Stimulated activated CD4-positive, alpha-beta T cell treated with anti-CD3 and anti-CD28 coated beads, Interleukin-1b, Interleukin-23, amount 100 ng/mL, for 24 hours (primary cell): ENCODE results near the gene COX5A.
"Not testable (repeated sequence)": the region's sequence is repeated elsewhere in the genome, so short reads cannot be mapped to it uniquely, and the experiment has no call there.

Experiments
- DNase-seq, 4 experiments: peaks; one replicate each; pipeline ENCODE4 v3.0.0-alpha.2; 2020; ENCODE audit warnings: low read depth in 4 of 4, low spot score in 1 of 4

COX5A gene

DNA sequence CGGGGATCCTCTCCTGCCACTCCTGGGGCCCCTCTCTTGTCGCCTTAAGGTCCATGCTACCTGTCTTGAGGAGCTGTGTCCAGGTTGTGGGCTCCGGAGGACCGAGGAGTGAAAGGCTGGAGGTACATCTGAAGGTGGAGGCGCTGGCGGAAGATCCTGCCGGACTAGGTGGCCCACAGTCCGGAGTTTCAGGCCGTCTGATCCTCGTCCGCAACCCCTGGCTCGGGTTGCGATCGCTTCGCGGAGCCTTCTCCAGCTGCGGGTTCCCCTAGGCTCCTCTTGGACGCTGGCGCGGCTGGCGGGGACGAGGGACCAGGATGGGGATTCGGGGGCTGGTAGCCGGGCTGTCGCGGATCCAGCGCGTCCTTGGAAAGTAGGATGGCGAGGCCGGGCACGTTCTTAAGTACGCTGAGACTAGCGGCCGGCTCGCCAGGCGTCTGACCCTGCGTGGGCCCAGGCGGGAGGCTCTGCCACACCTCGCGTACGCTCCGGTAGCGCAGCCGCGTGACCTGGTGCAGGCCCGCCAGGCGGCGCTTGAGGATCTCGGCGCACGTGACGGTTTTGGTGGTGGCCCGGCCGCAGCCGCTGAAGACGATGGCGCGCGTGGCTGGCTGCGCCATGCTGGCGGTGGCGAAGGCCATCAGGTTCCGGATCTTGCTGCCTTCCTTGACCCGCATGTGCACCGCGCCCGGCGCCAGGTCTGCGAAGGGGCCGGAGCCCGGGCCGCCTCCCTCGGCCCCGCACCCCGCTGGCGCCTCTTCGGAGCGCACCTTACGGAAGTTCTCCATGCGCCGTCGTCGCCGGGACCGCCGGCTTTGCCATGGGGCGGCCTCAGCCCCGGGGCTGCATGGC, 18.1 kb upstream of the COX5A start:
- peak in 2 of 4 experiments; percentile 58 to 60 for DNase-seq

DNA sequence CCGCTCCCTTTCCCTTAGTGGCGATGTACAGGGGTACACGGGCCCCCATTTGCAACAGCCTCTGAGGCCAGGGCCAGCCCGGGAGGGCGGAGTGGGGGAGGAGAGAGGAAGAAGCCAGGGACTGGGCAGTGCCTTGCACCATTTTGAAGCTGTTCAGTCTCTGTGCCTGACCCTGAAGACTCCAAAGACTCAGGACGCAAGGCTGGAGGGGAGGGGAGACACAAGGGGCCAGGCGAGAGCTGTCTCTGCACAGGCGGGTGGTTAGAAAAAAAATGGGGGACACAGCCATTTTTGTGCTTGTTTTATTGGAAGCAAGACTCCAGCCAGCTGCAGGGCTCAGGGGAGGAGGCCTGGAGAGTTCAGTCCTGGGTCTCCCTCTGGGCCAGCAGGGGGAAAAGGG, 17.1 kb upstream of the COX5A start:
- no peak for DNase-seq

DNA sequence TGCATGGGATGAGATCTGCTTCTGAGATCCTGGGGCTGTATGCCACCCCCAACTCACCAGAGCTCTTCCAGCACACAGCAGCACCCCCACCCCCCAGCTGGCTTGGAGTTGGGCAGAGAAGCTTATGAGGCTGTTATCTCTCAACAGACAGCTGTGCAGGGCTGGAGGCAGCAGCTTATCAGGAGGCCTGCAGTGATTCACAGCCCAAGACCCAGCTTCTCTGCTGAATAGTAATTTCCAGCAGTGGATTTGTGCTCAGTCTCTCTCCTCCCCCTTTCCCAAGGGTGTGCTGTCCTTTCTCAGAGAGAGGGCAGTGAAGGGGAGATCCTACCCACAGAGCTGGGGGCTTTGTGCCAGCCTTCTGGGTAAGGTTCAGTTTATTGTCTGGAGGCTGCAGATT, 16.6 kb upstream of the COX5A start:
- no peak for DNase-seq

DNA sequence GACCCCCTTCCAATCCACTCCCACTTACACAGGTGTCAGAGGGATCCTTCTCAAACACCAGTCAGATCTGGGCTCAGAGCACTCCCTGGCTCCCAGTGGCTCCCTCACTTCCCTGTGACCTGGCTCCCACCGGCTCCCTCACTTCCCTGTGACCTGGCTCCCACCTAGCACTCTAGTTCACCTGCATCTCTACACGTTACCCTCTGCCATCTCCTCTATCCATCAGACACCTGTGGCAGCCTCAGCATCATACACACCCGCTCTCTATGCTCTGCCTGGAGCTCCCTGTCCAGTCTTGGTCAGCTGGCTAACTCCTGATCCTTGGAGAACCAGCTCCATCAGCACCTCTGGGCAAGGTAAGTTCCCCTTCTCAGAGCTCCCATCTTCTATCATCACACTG, 13.1 kb upstream of the COX5A start:
- DNase-seq: no peak

DNA sequence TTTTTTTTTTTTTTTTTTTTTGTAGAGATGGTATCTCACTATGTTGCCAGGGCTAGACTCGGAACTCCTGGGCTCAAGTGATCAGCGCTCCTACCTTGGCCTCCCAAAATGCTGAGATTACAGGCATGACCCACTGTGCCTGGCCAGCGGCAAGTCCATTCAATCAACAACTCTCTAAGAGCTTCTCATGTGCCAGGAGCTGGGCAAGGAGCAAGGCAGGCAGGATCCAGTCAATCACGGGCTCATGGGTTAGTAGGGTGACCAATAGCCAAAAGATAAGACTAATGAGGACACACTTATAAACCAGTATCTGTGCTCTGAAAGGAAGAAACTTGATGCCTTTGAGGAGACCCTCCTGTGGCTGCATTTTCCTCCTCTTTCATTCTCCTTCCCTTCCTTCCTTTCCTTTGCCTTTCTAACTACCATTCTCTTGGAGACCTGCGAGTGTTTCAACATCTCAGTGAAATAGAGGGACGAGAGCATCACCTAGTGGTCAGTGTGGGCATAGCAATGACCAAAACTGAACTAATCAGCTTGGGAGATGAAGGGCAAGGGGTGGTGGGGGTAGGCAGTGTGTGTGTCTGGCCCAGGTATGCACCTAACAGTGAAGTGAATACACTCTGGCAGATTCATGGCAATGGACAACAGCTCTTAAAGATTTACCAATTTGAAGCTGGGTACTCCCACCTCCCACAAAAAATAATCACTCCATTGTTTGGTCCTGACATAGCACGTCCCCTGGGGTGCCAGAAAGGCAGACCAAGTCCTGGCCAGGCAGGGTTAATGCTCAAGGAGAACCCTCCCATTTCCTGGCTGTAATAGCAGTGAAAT, 12.4 kb upstream of the COX5A start:
- DNase-seq: peak; percentile 42 to 69 (median 64)

DNA sequence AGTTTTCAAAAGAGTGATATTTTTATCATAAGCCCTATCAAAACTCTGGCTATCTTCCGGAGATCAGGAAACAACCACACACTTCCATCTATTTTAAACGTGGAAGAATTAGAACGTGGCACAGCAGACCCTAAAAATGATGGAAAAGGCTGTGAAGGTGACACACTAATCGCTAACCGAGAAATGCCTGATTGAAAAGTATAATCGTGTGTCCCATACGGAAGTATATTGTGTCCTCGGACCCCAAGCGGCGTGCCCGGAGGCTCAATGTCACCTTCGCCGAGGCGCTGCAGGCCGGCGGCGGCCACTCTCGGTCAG, 642 bp downstream of the COX5A start:
- no peak for DNase-seq

DNA sequence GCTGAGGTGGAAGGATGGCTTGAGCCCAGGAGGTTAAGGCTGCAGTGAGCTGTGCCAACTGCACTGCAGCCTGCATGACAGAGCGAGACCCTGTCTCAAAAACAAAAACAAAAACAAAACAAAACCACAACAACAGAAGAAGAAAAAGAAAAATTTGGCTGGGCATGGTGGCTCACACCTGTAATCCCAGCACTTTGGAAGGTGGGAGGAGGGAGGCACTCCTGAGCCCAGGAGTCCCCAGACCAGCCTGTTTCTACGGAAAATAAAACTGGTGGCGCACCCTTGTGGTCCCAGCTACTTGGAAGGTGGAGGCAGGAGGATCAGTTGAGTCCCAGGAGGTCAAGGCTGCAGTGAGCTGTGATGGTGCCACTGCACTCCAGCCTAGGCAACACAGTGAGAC, 2.7 kb downstream of the COX5A start:
- not testable (repeated sequence) for DNase-seq

DNA sequence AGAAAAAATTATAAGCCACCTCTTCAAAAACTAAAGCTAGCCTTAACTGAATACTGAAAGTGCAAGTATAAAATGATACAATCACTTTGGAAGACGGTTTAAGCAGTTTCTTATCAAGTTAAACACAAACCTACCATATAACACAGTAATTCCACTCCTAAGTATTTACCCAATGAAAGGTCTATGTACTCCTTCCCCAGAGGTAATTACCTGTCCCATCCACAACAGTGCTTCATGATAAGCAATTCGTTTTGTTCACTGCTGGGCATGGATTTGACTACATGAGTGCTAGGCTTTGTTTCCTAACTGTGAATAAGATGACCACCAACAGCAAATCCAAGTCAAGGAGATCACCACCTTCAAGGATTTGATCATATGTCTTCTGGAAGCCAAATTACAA, 4.3 kb downstream of the COX5A start:
- no peak for DNase-seq

DNA sequence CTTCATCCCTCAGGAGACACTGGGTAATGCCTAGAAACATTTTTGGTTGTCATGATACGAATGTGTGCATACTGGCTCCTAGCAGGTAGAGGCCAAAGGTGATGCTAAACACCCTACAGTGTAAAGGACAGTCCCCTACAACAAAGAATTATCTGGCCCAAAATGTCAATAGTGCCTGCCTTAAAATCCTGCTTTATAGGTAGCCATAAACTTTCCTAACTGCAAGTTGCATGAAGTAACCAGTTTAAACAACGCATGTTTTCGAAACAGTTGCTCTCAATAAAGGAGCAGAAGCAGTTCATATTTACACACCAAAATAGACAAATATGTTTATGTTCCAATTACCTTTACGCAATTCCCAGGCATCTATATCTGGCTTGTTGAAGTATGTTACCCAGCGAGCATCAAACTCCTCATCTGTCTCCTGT, 9.1 kb downstream of the COX5A start:
- no peak for DNase-seq

DNA sequence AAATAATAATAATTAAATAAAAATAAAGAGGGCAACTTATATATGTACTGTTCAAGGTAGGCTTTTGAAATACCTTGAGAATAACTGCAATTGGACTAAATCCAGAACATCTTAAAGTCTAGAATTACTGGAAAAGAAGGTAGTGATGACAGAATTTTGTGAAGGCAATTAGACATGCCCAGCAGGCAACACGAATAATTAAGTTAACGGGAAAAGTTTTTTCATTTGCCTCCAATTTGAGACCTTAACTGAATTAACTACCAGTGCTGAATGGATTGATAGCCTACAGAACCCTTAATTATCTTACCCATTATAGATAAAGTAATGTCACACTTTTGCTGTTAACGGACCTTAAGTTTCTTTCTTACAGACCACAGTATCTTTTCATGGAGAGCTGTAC, 13.3 kb downstream of the COX5A start:
- DNase-seq: no peak

DNA sequence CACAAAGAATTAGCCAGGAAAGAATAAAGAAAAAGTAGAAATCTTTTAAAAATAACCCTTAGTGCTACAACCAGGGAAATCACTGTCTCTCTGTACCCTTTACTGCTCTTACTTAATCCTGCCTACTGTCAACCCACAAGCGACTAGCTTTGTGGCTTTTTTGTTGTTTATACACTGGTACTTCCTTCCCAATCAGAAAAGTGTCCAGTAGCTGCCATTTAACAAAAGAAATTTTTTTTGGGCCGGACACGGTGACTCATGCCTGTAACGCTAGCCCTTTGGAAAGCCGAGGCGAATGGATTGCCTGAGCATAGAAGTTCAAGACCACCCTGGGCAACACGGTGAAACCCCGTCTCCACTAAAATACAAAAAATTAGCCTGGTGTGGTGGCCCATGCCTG, 17.4 kb downstream of the COX5A start:
- DNase-seq: no peak

DNA sequence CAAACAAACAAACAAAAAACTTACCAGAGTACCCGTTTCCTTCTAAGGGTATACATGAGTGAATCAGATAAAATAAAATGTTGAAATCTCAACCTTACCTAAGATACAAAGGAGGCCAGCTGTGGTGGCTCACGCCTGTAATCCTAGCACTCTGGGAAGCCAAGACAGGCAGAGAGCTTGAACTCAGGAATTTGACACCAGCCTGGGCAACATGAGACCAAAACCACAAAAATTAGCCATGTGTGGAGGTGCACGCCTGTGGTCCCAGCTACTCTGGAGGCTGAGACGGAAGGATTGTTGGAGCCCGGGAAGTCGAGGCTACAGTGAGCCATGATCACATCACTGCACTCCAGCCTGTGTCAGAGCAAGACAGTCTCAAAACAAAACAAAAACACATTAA, 20.2 kb downstream of the COX5A start:
- DNase-seq: no peak

DNA sequence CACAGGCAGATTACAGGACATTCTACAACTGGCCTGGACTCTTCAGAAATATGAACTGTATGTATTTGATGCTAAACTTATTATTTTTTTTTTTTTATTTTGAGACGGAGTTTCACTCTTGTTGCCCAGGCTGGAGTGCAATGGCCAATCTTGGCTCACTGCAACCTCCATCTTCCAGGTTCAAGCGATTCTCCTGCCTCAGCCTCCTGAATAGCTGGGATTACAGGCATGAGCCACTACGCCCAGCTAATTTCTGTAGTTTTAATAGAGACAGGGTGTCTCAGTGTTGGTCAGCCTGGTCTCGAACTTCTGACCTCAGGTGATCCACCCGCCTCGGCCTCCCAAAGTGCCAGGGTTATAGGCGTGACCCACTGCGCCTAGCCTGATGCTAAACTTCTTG, 24.1 kb downstream of the COX5A start:
- DNase-seq: not testable (repeated sequence)

DNA sequence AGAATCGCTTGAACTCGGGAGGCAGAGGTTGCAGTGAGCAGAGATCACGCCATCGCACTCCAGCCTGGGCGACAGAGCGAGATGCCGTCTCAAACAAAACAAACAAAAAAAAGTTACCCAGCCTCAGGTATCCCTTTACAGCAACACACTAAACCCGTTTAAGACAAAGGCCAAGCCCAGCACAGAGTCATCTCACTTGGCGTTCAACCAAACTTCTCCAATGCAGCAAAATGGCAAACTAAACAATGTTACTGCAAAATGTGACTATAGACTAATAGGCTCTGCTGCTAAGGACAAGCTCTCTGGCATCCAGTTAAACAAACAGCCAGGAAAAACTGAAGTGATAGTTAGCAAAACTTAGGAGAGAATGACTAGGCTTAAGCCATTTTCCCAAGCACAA, 24.8 kb downstream of the COX5A start:
- DNase-seq: no peak

DNA sequence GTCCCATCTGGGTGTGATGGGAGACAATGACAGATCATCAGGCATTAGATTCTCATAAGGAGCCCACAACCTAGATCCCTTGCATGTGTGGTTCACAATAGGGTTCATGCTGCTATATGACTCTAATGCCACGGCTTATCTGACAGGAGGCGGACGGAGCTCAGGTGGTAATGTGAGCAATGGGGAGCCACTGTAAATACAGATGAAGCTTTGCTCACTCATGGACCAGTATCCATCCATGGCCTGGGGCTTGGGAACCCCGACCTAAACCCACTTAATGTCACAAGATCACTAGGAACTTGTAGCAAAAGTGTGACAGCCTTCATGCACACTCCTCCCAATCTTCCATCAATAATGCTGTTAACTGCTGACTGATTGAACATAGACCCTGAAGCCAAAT, 29.2 kb downstream of the COX5A start:
- no peak for DNase-seq

DNA sequence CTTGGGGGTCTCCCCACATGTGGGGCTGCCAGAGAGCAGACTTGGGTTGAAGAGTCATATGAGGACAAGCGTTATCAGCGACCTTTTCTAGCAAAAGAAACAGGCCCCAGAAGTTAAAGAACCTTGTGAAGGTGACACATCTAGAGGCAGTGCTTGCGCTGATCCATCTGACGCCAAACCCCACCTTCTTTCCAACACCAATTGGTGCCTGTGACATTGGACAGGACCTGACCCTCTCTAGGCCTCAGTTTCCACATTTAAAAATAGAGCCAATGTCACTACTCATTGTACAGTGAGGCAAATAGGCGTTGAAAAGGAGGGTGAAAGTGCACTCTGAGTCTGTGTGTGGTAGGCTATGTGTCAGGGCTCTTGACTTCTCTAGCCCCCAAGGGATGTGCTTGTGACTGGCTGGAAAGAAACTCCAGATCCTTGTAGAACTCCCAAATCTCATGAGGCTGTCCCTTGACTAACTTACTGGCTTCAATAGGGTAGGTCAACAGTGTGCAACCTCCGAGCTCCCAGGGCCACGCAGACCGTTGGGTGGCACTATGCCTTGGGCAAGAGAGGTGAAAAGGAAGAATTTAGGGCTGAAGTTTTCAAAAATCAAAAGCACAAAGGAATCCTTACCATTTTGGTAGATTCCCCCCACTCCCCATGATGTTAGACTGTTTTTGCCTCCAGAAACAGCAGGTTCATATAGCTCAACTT, 30.6 kb downstream of the COX5A start:
- DNase-seq: no peak

DNA sequence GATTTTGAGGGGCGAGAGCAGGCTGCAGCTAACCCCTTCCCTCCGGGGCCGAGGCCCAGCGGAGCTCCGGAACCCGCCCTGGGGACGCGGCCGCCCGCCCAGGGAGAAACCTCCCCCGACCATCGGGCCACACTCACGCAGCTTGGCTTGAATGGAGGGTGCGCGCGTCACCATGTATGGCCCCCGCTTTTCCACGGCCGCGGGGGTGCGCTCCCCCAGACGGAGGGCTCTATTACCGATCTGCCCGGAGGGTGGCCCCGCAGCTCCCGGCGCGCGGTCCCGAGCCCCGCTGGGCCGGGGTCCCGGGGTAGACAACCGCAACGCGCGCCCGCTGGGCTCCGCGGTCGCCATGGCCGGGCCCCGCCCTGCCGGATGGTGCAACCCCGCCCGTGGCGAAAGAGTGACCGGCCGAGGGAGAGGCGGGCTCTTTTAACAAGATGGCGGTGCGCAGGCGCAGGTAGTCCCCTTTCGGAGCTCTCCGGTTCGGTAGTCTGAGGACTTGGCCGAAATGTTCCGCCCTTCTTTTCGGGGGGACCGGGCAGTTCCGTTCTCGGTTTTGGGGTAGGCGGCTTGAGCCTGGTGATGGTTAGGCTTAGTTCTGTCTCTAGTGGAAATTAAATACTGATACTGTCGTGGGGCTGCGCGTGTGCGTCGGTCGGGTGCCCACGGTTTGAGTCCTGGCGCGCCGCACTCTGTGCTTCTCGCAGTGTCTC, 31.3 kb downstream of the COX5A start, which contains the start of gene FAM219B:
Gene FAM219B (minus strand): TSS at position 402 of the 713 bp plus-strand sequence. CDS start 51 bp downstream, at position 351.
- peak; percentile 47 to 73 (median 60) for DNase-seq

DNA sequence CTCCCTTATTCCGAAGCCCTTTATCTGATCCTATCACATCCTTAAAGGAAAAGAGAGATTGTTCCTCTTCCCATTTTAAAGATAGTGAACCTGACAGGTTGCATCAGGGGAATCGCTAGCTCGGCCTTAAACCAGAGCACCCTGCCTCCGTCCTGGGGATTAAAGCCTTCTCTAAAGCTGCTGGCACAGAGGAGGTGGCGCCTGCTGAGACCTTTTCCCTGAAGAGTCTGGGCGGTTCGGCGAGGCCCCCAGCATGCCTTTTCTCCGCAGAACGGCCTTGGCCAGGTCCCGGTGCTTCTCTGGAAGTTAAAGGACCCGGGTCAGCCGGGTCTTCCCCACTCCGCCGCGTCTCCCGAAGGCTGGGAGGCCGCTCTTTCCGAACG, 31.8 kb downstream of the COX5A start:
- DNase-seq: peak in 2 of 4 experiments; percentile 15 to 18

DNA sequence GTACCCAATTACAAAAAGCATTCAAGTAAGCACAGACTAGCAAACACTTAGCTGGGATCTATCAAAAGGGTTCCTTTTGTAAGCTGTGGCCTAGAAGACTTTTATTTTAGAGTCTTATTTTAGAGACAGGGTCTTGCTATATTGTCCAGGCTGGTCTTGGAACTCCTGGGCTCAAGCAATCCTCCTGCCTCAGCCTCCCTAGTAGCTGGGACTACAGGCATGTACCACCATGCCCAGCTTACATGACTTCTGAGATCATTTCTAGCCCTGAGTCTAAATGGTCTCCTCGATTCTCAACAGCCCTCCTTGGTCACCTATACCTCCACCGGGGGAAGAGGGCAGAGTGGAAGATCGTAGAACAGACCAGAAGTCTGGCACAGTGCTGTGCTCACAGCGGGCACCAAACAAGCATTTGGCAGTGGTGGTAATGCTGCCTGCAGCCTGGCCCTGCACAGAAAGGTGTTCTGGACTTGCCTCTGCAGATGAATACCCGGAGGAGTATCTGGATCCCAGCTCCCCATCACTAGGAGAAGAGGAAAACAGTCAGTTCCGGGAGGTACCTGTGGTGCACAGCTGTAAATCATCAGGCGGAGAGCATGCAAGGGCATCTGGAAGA, 33.6 kb downstream of the COX5A start:
- DNase-seq: no peak

DNA sequence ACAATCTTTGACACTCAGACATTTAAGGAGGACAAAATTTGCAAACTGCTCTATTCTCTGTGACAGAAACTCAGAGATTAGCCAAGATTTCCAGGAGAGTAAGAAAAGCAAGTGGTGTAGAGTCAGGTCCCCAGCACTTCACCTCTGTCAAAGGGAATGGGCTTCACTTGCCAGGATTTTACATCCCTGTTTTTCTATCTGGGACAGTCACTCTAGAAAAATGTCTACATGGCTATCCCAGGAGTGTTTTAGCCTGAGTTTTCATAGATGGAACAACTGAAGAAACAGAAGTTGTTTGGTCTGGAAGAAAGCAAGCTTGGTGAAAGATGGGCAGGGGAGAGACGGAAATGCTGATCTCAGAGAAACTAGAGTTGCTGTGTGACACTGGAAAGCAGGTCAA, 34.2 kb downstream of the COX5A start:
- DNase-seq: no peak
